Measurements from ENCODE around the gene SLC22A1.

Gene SLC22A1

GRCh38 chr6:160174681-160175080 is 53.1 kb downstream of the SLC22A1 start:
- Histone ChIP-seq H4K8ac (ENCODE audit: low read length) (no peak overlapping the region), H2BK120ac (ENCODE audit: low read depth, low read length) (no peak overlapping the region), H4K91ac (ENCODE audit: low read length) (no peak overlapping the region), H3K27ac (ENCODE audit: low read length, poor library complexity, severe bottlenecking) (no peak overlapping the region), H3K23ac (ENCODE audit: low read length in 2 of 2) (no peak overlapping the region), H3K9me3 (ENCODE audit: control insufficient read depth, low read length) (no peaks in the 10 kb centered on the region), H3K4me1 (ENCODE audit: control insufficient read depth, insufficient read depth, low read depth, low read length) (peaks cover 2% of the 10 kb centered on the region), H3K4me3 (ENCODE audit: insufficient read depth in 1 of 2, low read depth in 1 of 2, low read length in 2 of 2) (no peak overlapping the region), H3K4ac (ENCODE audit: low read depth in 1 of 2, low read length in 2 of 2) (no peak overlapping the region), H3K4me2 (ENCODE audit: low read length, poor library complexity, severe bottlenecking) (no peak overlapping the region), H3K18ac (ENCODE audit: low read depth in 1 of 2, low read length in 2 of 2) (no peak overlapping the region), H3K79me1 (replicated peaks; ENCODE audit: low read length, poor library complexity, severe bottlenecking) (no peaks in the 10 kb centered on the region), H3K14ac (ENCODE audit: low read length in 2 of 2) (no peak overlapping the region), H2AFZ (ENCODE audit: low read depth, low read length) (no peak overlapping the region), H2BK15ac (ENCODE audit: low read depth, poor library complexity, severe bottlenecking) (no peak overlapping the region), H3K36me3 (ENCODE audit: control insufficient read depth in 1 of 2, insufficient read depth in 2 of 2, low read depth in 1 of 2, low read length in 2 of 2) (no peaks in the 10 kb centered on the region), H2AK5ac (ENCODE audit: low read length, severe bottlenecking) (no peak overlapping the region), H3K27me3 (ENCODE audit: control insufficient read depth in 1 of 2, insufficient read depth in 1 of 2, low read length in 2 of 2) (no peaks in the 10 kb centered on the region), H3K9ac (ENCODE audit: low read length) (no peak overlapping the region), H2BK12ac (ENCODE audit: low read length in 2 of 2) (no peak overlapping the region), H2BK5ac (ENCODE audit: low read depth, low read length, poor library complexity, severe bottlenecking) (no peak overlapping the region)
- DNase-seq = no peak
- 27% methylated on average over 2 of the region's 2 CpGs for WGBS

- H3K79me1 ChIP-seq (replicated peaks; ENCODE audit: low read length, poor library complexity, severe bottlenecking) = no peaks in the 10 kb centered on the region
- no peak overlapping the region for H4K91ac ChIP-seq (ENCODE audit: low read length)
- no peak overlapping the region for H2BK15ac ChIP-seq (ENCODE audit: low read depth, poor library complexity, severe bottlenecking)
- no peak overlapping the region for H3K4me3 ChIP-seq (ENCODE audit: insufficient read depth in 1 of 2, low read depth in 1 of 2, low read length in 2 of 2)
- no peak overlapping the region for H3K14ac ChIP-seq (ENCODE audit: low read length in 2 of 2)
- H4K8ac ChIP-seq (ENCODE audit: low read length) = no peak overlapping the region
- H2BK120ac ChIP-seq (ENCODE audit: low read depth, low read length) = no peak overlapping the region
- no peak for DNase-seq
- H3K4me2 ChIP-seq (ENCODE audit: low read length, poor library complexity, severe bottlenecking) = no peak overlapping the region
- no peak overlapping the region for H3K18ac ChIP-seq (ENCODE audit: low read depth in 1 of 2, low read length in 2 of 2)
- no peak overlapping the region for H2BK5ac ChIP-seq (ENCODE audit: low read depth, low read length, poor library complexity, severe bottlenecking)
- H2BK12ac ChIP-seq (ENCODE audit: low read length in 2 of 2) = no peak overlapping the region
- H3K4me1 ChIP-seq (ENCODE audit: control insufficient read depth, insufficient read depth, low read depth, low read length) = no peaks in the 10 kb centered on the region
- H3K9me3 ChIP-seq (ENCODE audit: control insufficient read depth, low read length) = no peaks in the 10 kb centered on the region
- no peaks in the 10 kb centered on the region for H3K36me3 ChIP-seq (ENCODE audit: control insufficient read depth in 1 of 2, insufficient read depth in 2 of 2, low read depth in 1 of 2, low read length in 2 of 2)
- H3K27me3 ChIP-seq (ENCODE audit: control insufficient read depth in 1 of 2, insufficient read depth in 1 of 2, low read length in 2 of 2) = no peaks in the 10 kb centered on the region
- no peak overlapping the region for H3K9ac ChIP-seq (ENCODE audit: low read length)
- H3K27ac ChIP-seq (ENCODE audit: low read length, poor library complexity, severe bottlenecking) = no peak overlapping the region
- no peak overlapping the region for H2AFZ ChIP-seq (ENCODE audit: low read depth, low read length)
- 63% methylated on average over 1 of the region's 2 CpGs for WGBS
- no peak overlapping the region for H3K4ac ChIP-seq (ENCODE audit: low read depth in 1 of 2, low read length in 2 of 2)
- no peak overlapping the region for H2AK5ac ChIP-seq (ENCODE audit: low read length, severe bottlenecking)
- H3K23ac ChIP-seq (ENCODE audit: low read length in 2 of 2) = no peak overlapping the region
Measured at GRCh38 chr6:160177220-160177619, 55.6 kb downstream of the SLC22A1 start.

- H2AFZ ChIP-seq (ENCODE audit: low read depth, low read length) = no peak overlapping the region
- no peaks in the 10 kb centered on the region for H3K27me3 ChIP-seq (ENCODE audit: control insufficient read depth in 1 of 2, insufficient read depth in 1 of 2, low read length in 2 of 2)
- H2BK15ac ChIP-seq (ENCODE audit: low read depth, poor library complexity, severe bottlenecking) = no peak overlapping the region
- no peaks in the 10 kb centered on the region for H3K36me3 ChIP-seq (ENCODE audit: control insufficient read depth in 1 of 2, insufficient read depth in 2 of 2, low read depth in 1 of 2, low read length in 2 of 2)
- H3K9me3 ChIP-seq (ENCODE audit: control insufficient read depth, low read length) = no peaks in the 10 kb centered on the region
- no peak overlapping the region for H3K23ac ChIP-seq (ENCODE audit: low read length in 2 of 2)
- no peak overlapping the region for H3K27ac ChIP-seq (ENCODE audit: low read length, poor library complexity, severe bottlenecking)
- H3K4me3 ChIP-seq (ENCODE audit: insufficient read depth in 1 of 2, low read depth in 1 of 2, low read length in 2 of 2) = no peak overlapping the region
- WGBS = 91% methylated on average over 5 of the region's 5 CpGs
- H3K4me1 ChIP-seq (ENCODE audit: control insufficient read depth, insufficient read depth, low read depth, low read length) = no peaks in the 10 kb centered on the region
- no peak overlapping the region for H3K4me2 ChIP-seq (ENCODE audit: low read length, poor library complexity, severe bottlenecking)
- H4K8ac ChIP-seq (ENCODE audit: low read length) = no peak overlapping the region
- H3K18ac ChIP-seq (ENCODE audit: low read depth in 1 of 2, low read length in 2 of 2) = no peak overlapping the region
- no peak overlapping the region for H2AK5ac ChIP-seq (ENCODE audit: low read length, severe bottlenecking)
- H2BK120ac ChIP-seq (ENCODE audit: low read depth, low read length) = no peak overlapping the region
- H3K4ac ChIP-seq (ENCODE audit: low read depth in 1 of 2, low read length in 2 of 2) = no peak overlapping the region
- H3K79me1 ChIP-seq (replicated peaks; ENCODE audit: low read length, poor library complexity, severe bottlenecking) = no peaks in the 10 kb centered on the region
- no peak overlapping the region for H3K14ac ChIP-seq (ENCODE audit: low read length in 2 of 2)
- no peak overlapping the region for H3K9ac ChIP-seq (ENCODE audit: low read length)
- no peak overlapping the region for H2BK5ac ChIP-seq (ENCODE audit: low read depth, low read length, poor library complexity, severe bottlenecking)
- no peak overlapping the region for H2BK12ac ChIP-seq (ENCODE audit: low read length in 2 of 2)
- no peak for DNase-seq
- H4K91ac ChIP-seq (ENCODE audit: low read length) = no peak overlapping the region
Measured at GRCh38 chr6:160178271-160178670, 56.7 kb downstream of the SLC22A1 start.

- Histone ChIP-seq H3K4me3 (ENCODE audit: insufficient read depth in 1 of 2, low read depth in 1 of 2, low read length in 2 of 2) (no peak overlapping the region), H2BK12ac (ENCODE audit: low read length in 2 of 2) (no peak overlapping the region), H2AK5ac (ENCODE audit: low read length, severe bottlenecking) (no peak overlapping the region), H3K9me3 (ENCODE audit: control insufficient read depth, low read length) (no peaks in the 10 kb centered on the region), H3K23ac (ENCODE audit: low read length in 2 of 2) (no peak overlapping the region), H3K79me1 (replicated peaks; ENCODE audit: low read length, poor library complexity, severe bottlenecking) (no peaks in the 10 kb centered on the region), H3K36me3 (ENCODE audit: control insufficient read depth in 1 of 2, insufficient read depth in 2 of 2, low read depth in 1 of 2, low read length in 2 of 2) (no peaks in the 10 kb centered on the region), H2BK5ac (ENCODE audit: low read depth, low read length, poor library complexity, severe bottlenecking) (no peak overlapping the region), H4K8ac (ENCODE audit: low read length) (no peak overlapping the region), H3K14ac (ENCODE audit: low read length in 2 of 2) (no peak overlapping the region), H2AFZ (ENCODE audit: low read depth, low read length) (no peak overlapping the region), H3K9ac (ENCODE audit: low read length) (no peak overlapping the region), H3K27me3 (ENCODE audit: control insufficient read depth in 1 of 2, insufficient read depth in 1 of 2, low read length in 2 of 2) (no peaks in the 10 kb centered on the region), H4K91ac (ENCODE audit: low read length) (no peak overlapping the region), H3K18ac (ENCODE audit: low read depth in 1 of 2, low read length in 2 of 2) (no peak overlapping the region), H2BK120ac (ENCODE audit: low read depth, low read length) (no peak overlapping the region), H2BK15ac (ENCODE audit: low read depth, poor library complexity, severe bottlenecking) (no peak overlapping the region), H3K4me2 (ENCODE audit: low read length, poor library complexity, severe bottlenecking) (no peak overlapping the region), H3K27ac (ENCODE audit: low read length, poor library complexity, severe bottlenecking) (no peak overlapping the region), H3K4me1 (ENCODE audit: control insufficient read depth, insufficient read depth, low read depth, low read length) (no peaks in the 10 kb centered on the region), H3K4ac (ENCODE audit: low read depth in 1 of 2, low read length in 2 of 2) (no peak overlapping the region)
- no CpG with 5 or more reads among the region's 1 CpG for WGBS
- DNase-seq = no peak
Measured at GRCh38 chr6:160180706-160181105, 59.1 kb downstream of the SLC22A1 start.

All from mesenchymal stem cell (in vitro differentiated cells and primary cell).